H9 (cell line): Measurements from ENCODE around the gene RNF157. TPM values are rescaled to one million over a fixed set of nuclear protein-coding genes. Genes with fewer than 3 reads are reported as not detected.

ENCODE experiments used
- DNase-seq: peaks from one replicate; pipeline ENCODE4 v3.0.0-alpha.2; 2017
- H2AFZ ChIP-seq: one replicate; pipeline ENCODE4 v1.6.1; 2013; ENCODE audit warnings: mild to moderate bottlenecking, low read length, control low read depth, moderate library complexity
- H2AK5ac ChIP-seq: 2 replicates; pipeline ENCODE4 v1.6.1; 2013; ENCODE audit warnings: low read length, control low read depth, mixed read lengths; ENCODE audit not compliant: insufficient read length
- H2BK120ac ChIP-seq: one replicate; pipeline ENCODE4 v1.6.1; 2013; ENCODE audit warnings: low read depth, mild to moderate bottlenecking, low read length, control low read depth, inconsistent platforms; ENCODE audit not compliant: poor library complexity, severe bottlenecking
- H2BK12ac ChIP-seq: 2 replicates; pipeline ENCODE4 v1.6.1; 2013; ENCODE audit warnings: low read length, control low read depth, mixed read lengths, low read depth; ENCODE audit not compliant: insufficient read length
- H2BK15ac ChIP-seq: 2 replicates; pipeline ENCODE4 v1.6.1; 2013; ENCODE audit warnings: low read depth, low read length, control low read depth
- H2BK20ac ChIP-seq: one replicate; pipeline ENCODE4 v1.6.1; 2013; ENCODE audit warnings: low read depth, mild to moderate bottlenecking, low read length, control low read depth, inconsistent platforms; ENCODE audit not compliant: poor library complexity, severe bottlenecking
- H2BK5ac ChIP-seq: 2 replicates; pipeline ENCODE4 v1.6.1; 2013; ENCODE audit warnings: low read length, control low read depth, mixed read lengths; ENCODE audit not compliant: insufficient read length
- H3K14ac ChIP-seq: 2 replicates; pipeline ENCODE4 v1.6.1; 2013; ENCODE audit warnings: low read length, control low read depth; ENCODE audit not compliant: insufficient read depth
- H3K18ac ChIP-seq: 2 replicates; pipeline ENCODE4 v1.6.1; 2013; ENCODE audit warnings: low read depth, mild to moderate bottlenecking, mixed read lengths, low read length, control low read depth; ENCODE audit not compliant: insufficient read length
- H3K23ac ChIP-seq: 2 replicates; pipeline ENCODE4 v1.6.1; 2013; ENCODE audit warnings: low read length, control low read depth, mixed read lengths, low read depth; ENCODE audit not compliant: insufficient read length
- H3K23me2 ChIP-seq: 2 replicates; pipeline ENCODE4 v1.6.1; 2013; ENCODE audit warnings: low read depth, mild to moderate bottlenecking, mixed read lengths, low read length, control low read depth; ENCODE audit not compliant: insufficient read length, poor library complexity, severe bottlenecking
- H3K27ac ChIP-seq: 2 replicates; pipeline ENCODE4 v1.5.1; 2013; ENCODE audit warnings: low read length, control low read depth, mixed read lengths, low read depth; ENCODE audit not compliant: insufficient read length
- H3K27me3 ChIP-seq: 2 replicates; pipeline ENCODE4 v1.6.1; 2013; ENCODE audit warnings: low read length, control low read depth, inconsistent platforms; ENCODE audit not compliant: insufficient read depth
- H3K4ac ChIP-seq: 2 replicates; pipeline ENCODE4 v1.6.1; 2013; ENCODE audit warnings: low read depth, mild to moderate bottlenecking, control low read depth, inconsistent platforms, low read length, moderate library complexity
- H3K4me1 ChIP-seq: 2 replicates; pipeline ENCODE4 v1.6.1; 2013; ENCODE audit warnings: low read length, control low read depth, inconsistent platforms; ENCODE audit not compliant: insufficient read depth
- H3K4me2 ChIP-seq: 2 replicates; pipeline ENCODE4 v1.6.1; 2013; ENCODE audit warnings: low read length, control low read depth, mixed read lengths; ENCODE audit not compliant: insufficient read length, insufficient read depth
- H3K56ac ChIP-seq: 2 replicates; pipeline ENCODE4 v1.6.1; 2013; ENCODE audit warnings: low read depth, mild to moderate bottlenecking, mixed read lengths, low read length, control low read depth; ENCODE audit not compliant: insufficient read length
- H3K79me1 ChIP-seq: 2 replicates; pipeline ENCODE4 v1.6.1; 2013; ENCODE audit warnings: low read depth, mild to moderate bottlenecking, moderate library complexity, low read length, control low read depth, inconsistent platforms; ENCODE audit not compliant: insufficient read depth, poor library complexity, severe bottlenecking
- H3K79me2 ChIP-seq: 2 replicates; pipeline ENCODE4 v1.6.1; 2013; ENCODE audit warnings: low read length, control low read depth, inconsistent platforms; ENCODE audit not compliant: insufficient read depth
- H3K9ac ChIP-seq: 2 replicates; pipeline ENCODE4 v1.6.1; 2013; ENCODE audit warnings: low read length, control low read depth, mixed read lengths; ENCODE audit not compliant: insufficient read length; ENCODE audit errors: extremely low read depth
- H3K9me3 ChIP-seq: one replicate; pipeline ENCODE4 v1.6.1; 2013; ENCODE audit warnings: low read depth, low read length, inconsistent platforms; ENCODE audit not compliant: control insufficient read depth
- H3T11ph ChIP-seq: one replicate; pipeline ENCODE4 v1.6.1; 2013; ENCODE audit warnings: mild to moderate bottlenecking, low read length, control low read depth, inconsistent platforms
- H4K20me1 ChIP-seq: one replicate; pipeline ENCODE4 v1.6.1; 2013; ENCODE audit not compliant: control insufficient read depth, insufficient read length, insufficient read depth
- H4K5ac ChIP-seq: 2 replicates; pipeline ENCODE4 v1.6.1; 2013; ENCODE audit warnings: low read depth, mild to moderate bottlenecking, mixed read lengths, low read length, control low read depth; ENCODE audit not compliant: insufficient read length
- H4K8ac ChIP-seq: replicated peaks from 2 replicates; pipeline ENCODE4 v1.6.1; 2013; ENCODE audit warnings: low read length, control low read depth, mixed read lengths, low read depth; ENCODE audit not compliant: insufficient read length
- H4K91ac ChIP-seq: 2 replicates; pipeline ENCODE4 v1.6.1; 2013; ENCODE audit warnings: low read depth, mild to moderate bottlenecking, moderate library complexity, mixed read lengths, low read length, control low read depth; ENCODE audit not compliant: insufficient read length
- H3K27ac Mint-ChIP-seq, 3 experiments: 2 replicates in 2 of 3; 3 replicates in 1 of 3; pipeline ENCODE4 v1.8.0; 2020 to 2021; ENCODE audit warnings: mixed read lengths in 3 of 3, mild to moderate bottlenecking in 1 of 3, moderate library complexity in 1 of 3
- H3K27me3 Mint-ChIP-seq: 2 replicates; pipeline ENCODE4 v1.8.0; 2021; ENCODE audit warnings: low read depth, mild to moderate bottlenecking, moderate library complexity, mixed read lengths
- H3K36me3 Mint-ChIP-seq, 3 experiments: 2 replicates in 2 of 3; 3 replicates in 1 of 3; pipeline ENCODE4 v1.8.0; 2020 to 2021; ENCODE audit warnings: low read depth in 3 of 3, mixed read lengths in 3 of 3; ENCODE audit not compliant: insufficient read depth in 1 of 3
- H3K4me1 Mint-ChIP-seq, 2 experiments: 2 replicates each; pipeline ENCODE4 v1.8.0; 2020; ENCODE audit warnings: mixed read lengths in 2 of 2
- H3K4me3 Mint-ChIP-seq, 2 experiments: 2 replicates in 1 of 2; 3 replicates in 1 of 2; pipeline ENCODE4 v1.8.0; 2020 to 2021; ENCODE audit warnings: mild to moderate bottlenecking in 2 of 2, mixed read lengths in 2 of 2, moderate library complexity in 1 of 2
- H3K9me3 Mint-ChIP-seq, 2 experiments: 2 replicates in 1 of 2; 3 replicates in 1 of 2; pipeline ENCODE4 v1.8.0; 2020; ENCODE audit warnings: mild to moderate bottlenecking in 2 of 2, mixed read lengths in 2 of 2, moderate library complexity in 1 of 2
- CTCF ChIP-seq: fragments of 200-600 bp; sonication (generic); conservative IDR thresholded peaks from 3 replicates; pipeline ENCODE4 v1.8.0; 2021; ENCODE audit warnings: antibody characterized with exemption, mild to moderate bottlenecking
- WGBS: extraction: QIAGEN DNeasy Blood & Tissue Kit; methylation state at CpG from one replicate; pipeline ENCODE4 v1.1.7; 2013; ENCODE audit warnings: missing lambda C conversion rate, low lambda C conversion rate, mixed read lengths; ENCODE audit not compliant: insufficient read length; ENCODE audit errors: extremely low coverage; 5-methylcytosine and 5-hydroxymethylcytosine counted together
- total RNA-seq: library from RNA; stranded (reverse); gene quantifications from 2 replicates; pipeline ENCODE4 v1.2.1, GENCODE V29; 2021

The RNF157 gene
- total RNA-seq, 1 experiment from 2014 or later, result 9.9 TPM

GRCh38 chr17:76219670-76220383, 20.5 kb downstream of the RNF157 start:
- no peak overlapping the region for H3K4me2 ChIP-seq
- H2BK120ac ChIP-seq, result no peak overlapping the region
- H3K79me1 ChIP-seq, result no peaks in the 10 kb centered on the region
- H3K18ac ChIP-seq, result no peak overlapping the region
- no peak overlapping the region for H3K27ac ChIP-seq
- no peak for DNase-seq
- no peak overlapping the region for H3K23ac ChIP-seq
- H3K79me2 ChIP-seq, result no peaks in the 10 kb centered on the region
- no peak overlapping the region for H2AFZ ChIP-seq
- no peak overlapping the region for H3K14ac ChIP-seq
- no peak overlapping the region for H3K27ac Mint-ChIP-seq
- H2BK20ac ChIP-seq, result no peak overlapping the region
- no peaks in the 10 kb centered on the region for H3K27me3 Mint-ChIP-seq
- no peak overlapping the region for H2BK12ac ChIP-seq
- H3K4ac ChIP-seq, result no peak overlapping the region
- no peaks in the 10 kb centered on the region for H3K9me3 Mint-ChIP-seq
- no peaks in the 10 kb centered on the region for H3K9me3 ChIP-seq
- no peak overlapping the region for H4K91ac ChIP-seq
- H4K8ac ChIP-seq, result no peak overlapping the region
- no peaks in the 10 kb centered on the region for H3K36me3 Mint-ChIP-seq
- H3K4me1 ChIP-seq, result no peaks in the 10 kb centered on the region
- no peak for TF ChIP-seq CTCF
- H2BK5ac ChIP-seq, result no peak overlapping the region
- H3K9ac ChIP-seq, result no peak overlapping the region
- H3K56ac ChIP-seq, result no peak overlapping the region
- no peaks in the 10 kb centered on the region for H3K23me2 ChIP-seq
- no peak overlapping the region for H2AK5ac ChIP-seq
- WGBS, result no CpG with 5 or more reads among the region's 7 CpGs
- H4K5ac ChIP-seq, result no peak overlapping the region
- no peak overlapping the region for H3T11ph ChIP-seq
- no peaks in the 10 kb centered on the region for H4K20me1 ChIP-seq
- H3K4me3 Mint-ChIP-seq, result no peak overlapping the region
- H3K4me1 Mint-ChIP-seq, result no peaks in the 10 kb centered on the region
- no peak overlapping the region for H2BK15ac ChIP-seq
- H3K27me3 ChIP-seq, result no peaks in the 10 kb centered on the region
